HFF-Myc (cell line): ENCODE data around the gene RAB11FIP3.
"Not testable (repeated sequence)": the region's sequence is repeated elsewhere in the genome, so short reads cannot be mapped to it uniquely, and the experiment has no call there.

Source experiments
- DNase-seq: peaks from one replicate; pipeline ENCODE4 v3.0.0-alpha.2; 2011; ENCODE audit warnings: low read depth; ENCODE audit errors: extremely low read depth
- H3K4me3 ChIP-seq: replicated peaks from 2 replicates; pipeline ENCODE4 v1.5.1; 2011; ENCODE audit warnings: low read depth, mild to moderate bottlenecking, control low read depth, low read length
- CTCF ChIP-seq: IDR thresholded peaks from 2 replicates; pipeline ENCODE4 v1.5.1; 2012; ENCODE audit warnings: mild to moderate bottlenecking, low read depth, low read length, control low read depth; ENCODE audit errors: missing control alignments

Gene RAB11FIP3

DNA sequence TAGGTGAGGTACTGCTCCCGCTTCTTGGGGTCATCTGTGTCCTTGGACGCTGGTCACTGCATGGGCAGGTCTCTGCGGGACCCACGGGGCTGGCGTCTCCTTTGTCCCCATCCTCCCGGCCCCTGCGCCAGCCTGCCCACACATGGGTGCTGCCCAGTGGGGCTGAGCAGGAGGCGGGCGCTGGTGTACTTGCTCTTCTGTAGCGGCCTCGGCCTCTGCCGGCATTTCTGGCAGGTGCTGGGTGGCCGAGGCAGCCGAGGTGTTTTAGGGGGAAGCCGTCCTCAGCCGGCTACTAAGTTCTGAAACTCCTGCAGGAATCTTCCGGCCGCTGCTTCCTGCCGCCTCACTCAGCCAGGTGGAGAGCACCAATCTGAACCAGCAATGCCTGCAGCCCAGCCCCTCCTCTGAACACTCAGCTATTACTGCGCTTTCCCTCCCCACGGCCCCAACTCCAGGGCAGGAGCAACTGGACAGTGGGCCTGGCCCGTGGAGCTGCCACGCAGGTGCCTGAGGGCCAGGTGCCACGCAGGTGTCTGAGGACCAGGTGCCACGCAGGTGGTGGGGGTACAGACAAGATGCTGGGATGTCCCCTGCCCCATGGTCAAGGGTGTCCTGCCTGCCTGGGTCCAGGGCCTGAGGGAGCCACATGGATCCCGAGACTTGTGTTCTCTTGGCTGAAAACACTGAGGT, 13.7 kb upstream of the RAB11FIP3 start:
- no peak for TF ChIP-seq CTCF
- H3K4me3 ChIP-seq = no peak overlapping the region
- no peak for DNase-seq

DNA sequence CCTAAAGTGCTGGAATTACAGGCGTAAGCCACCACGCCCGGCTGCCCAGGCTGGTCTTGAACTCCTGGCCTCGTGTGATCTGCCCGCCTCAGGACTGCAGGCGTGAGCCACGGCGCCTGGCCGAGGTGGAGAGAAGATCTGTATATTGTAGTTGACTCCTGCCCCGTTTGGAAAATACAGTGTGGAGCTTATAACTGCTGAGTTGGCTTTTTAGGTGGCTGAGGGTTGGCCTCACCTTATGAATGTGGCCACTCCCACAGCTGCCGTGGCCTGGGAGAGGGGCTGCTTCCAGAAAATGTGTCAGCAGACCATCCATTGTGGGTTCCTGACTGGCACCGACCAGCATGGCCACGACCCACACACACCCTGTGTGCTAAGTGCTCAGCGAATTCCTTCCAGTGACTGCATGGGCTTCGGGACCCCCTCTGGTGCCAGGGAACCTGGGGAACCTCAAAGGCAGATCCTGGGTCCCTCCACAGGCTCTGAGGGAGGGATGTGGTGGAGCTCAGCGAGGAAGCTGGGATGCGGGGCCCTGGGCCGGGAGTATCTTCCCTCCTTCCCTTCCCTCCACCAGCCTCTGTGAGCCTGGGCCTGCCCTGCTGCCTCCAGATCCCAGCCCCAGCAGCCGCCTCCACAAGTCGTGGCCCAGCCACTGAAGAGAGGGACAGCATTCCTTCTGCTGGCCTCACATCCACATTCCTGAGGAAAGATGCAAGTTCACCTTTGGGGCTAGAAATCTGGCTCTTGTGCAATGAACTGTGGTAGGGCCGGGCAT, 10.9 kb upstream of the RAB11FIP3 start:
- TF ChIP-seq CTCF = no peak

GRCh38 chr16:415170-415498, 10.3 kb upstream of the RAB11FIP3 start:
- not testable (repeated sequence) for DNase-seq, H3K4me3 ChIP-seq

More for the DNA sequence above, 10.9 kb upstream of the RAB11FIP3 start:
- DNase-seq = no peak
- H3K4me3 ChIP-seq = no peak overlapping the region

DNA sequence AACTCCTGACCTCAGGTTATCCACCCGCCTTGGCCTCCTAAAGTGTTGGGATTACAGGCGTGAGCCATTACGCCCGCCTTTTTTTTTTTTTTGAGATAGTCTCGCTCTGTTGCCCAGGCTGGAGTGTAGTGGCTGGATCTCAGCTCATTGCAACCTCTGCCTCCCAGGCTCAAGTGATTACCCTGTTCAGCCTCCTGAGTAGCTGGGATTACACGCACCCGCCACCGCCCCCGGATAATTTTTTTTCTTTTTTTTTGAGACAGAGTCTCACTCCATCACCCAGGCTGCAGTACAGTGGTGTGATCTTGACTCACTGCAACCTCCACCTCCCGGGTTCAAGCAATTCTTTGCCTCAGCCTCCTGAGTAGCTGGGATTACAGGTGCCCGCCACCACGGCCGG, 3.3 kb upstream of the RAB11FIP3 start:
- H3K4me3 ChIP-seq, DNase-seq: not testable (repeated sequence)

DNA sequence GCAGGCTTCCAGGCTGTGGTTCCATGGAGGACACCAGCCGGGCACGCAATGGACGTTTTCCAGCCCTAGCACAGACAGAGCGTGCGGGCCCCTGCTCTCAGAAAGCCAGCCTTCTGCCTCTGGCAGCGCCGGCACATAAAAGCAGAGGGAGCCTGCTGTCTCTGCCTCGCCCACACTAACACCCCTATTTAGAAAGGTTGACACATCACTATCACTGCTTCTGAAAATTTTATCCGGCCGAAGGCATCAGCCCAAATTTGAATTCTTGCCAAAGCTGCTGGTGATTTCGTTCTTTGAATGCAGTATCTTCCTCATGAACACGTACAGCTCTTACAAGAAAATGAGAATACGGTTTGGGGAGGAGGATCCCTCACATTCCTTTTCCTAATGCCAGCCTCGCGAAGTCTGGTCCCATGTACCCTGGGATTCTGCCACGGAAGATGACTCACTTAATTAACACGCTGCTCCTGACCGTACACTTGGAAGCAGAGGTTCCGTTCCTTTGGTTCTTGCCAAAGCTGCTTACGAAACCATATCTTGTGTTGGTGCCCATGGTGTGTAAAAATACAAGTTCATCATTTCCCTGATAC, 1.3 kb upstream of the RAB11FIP3 start:
- DNase-seq = peak; percentile 82
- no peak for TF ChIP-seq CTCF
- peak overlapping the region; percentile 53 for H3K4me3 ChIP-seq

- no peak for DNase-seq
- peak overlapping the region; percentile 53 for H3K4me3 ChIP-seq
- TF ChIP-seq CTCF = no peak
Observed at GRCh38 chr16:424623-425081, 797 bp upstream of the RAB11FIP3 start.

DNA sequence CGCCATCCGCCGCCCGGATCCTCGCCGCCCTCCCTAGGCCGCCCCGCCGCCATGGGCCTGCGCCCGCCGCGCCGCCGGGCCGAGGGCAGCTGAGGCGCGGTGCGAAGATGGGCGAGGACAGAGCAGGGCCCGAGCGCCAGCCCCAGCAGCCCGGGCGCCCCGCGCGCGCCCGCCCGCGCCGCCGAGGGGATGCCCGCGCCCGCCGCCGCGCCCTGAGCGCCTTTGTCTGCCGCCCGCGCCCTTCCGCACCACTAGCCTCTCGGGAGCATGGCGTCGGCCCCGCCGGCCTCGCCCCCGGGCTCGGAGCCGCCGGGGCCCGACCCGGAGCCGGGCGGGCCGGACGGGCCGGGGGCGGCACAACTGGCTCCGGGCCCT, 278 bp downstream of the RAB11FIP3 start:
- TF ChIP-seq CTCF = no peak
- H3K4me3 ChIP-seq = peak overlapping the region; percentile 65

More for the DNA sequence above, 278 bp downstream of the RAB11FIP3 start:
- DNase-seq = no peak
